Suprapubic skin (tissue), 4 donors: Measurements from ENCODE around the gene LTC4S. TPM values are rescaled to one million over a fixed set of nuclear protein-coding genes. Genes with fewer than 3 reads are reported as not detected.
"Not testable (repeated sequence)": the region's sequence is repeated elsewhere in the genome, so short reads cannot be mapped to it uniquely, and the experiment has no call there.

Experiments
- DNase-seq, 2 donors: peaks; one replicate each; pipeline ENCODE4 v3.0.0-alpha.2; 2019; ENCODE audit warnings: low spot score in 2 of 2
- H3K27ac ChIP-seq: fragments of 200-600 bp; sonication (generic); one replicate; pipeline ENCODE4 v1.5.1; 2019
- H3K27me3 ChIP-seq: fragments of 200-600 bp; sonication (generic); one replicate; pipeline ENCODE4 v1.5.1; 2019
- H3K36me3 ChIP-seq: fragments of 200-600 bp; sonication (generic); one replicate; pipeline ENCODE4 v1.5.1; 2019
- H3K4me1 ChIP-seq: fragments of 200-600 bp; sonication (generic); one replicate; pipeline ENCODE4 v1.5.1; 2019
- H3K4me3 ChIP-seq: fragments of 200-600 bp; sonication (generic); one replicate; pipeline ENCODE4 v1.5.1; 2019; ENCODE audit warnings: mild to moderate bottlenecking
- H3K9me3 ChIP-seq: fragments of 200-600 bp; sonication (generic); one replicate; pipeline ENCODE4 v1.5.1; 2019
- CTCF ChIP-seq, 2 donors: fragments of 200-600 bp in 1 of 2; fragments of 450-650 bp in 1 of 2; sonication (generic) in 1 of 2; IDR thresholded peaks; one replicate each; pipeline ENCODE4 v1.5.1; 2016 to 2019; ENCODE audit warnings: antibody characterized with exemption in 2 of 2, mild to moderate bottlenecking in 1 of 2, moderate library complexity in 1 of 2
- EP300 ChIP-seq: sonication (generic); formaldehyde crosslinking; IDR thresholded peaks from one replicate; pipeline ENCODE4 v1.6.1; 2017; ENCODE audit warnings: antibody characterized with exemption
- POLR2A ChIP-seq, 2 donors: fragments of 450-650 bp; IDR thresholded peaks; one replicate each; pipeline ENCODE4 v1.6.1; 2017; ENCODE audit warnings: antibody characterized with exemption in 2 of 2, mild to moderate bottlenecking in 2 of 2, moderate library complexity in 2 of 2
- POLR2AphosphoS5 ChIP-seq, 3 donors: sonication (generic); formaldehyde crosslinking; IDR thresholded peaks; one replicate each; pipeline ENCODE4 v1.6.1; 2017; ENCODE audit warnings: antibody characterized with exemption in 3 of 3
- WGBS: methylation state at CpG from one replicate; pipeline ENCODE4 v1.1.5; 2018; 5-methylcytosine and 5-hydroxymethylcytosine counted together
- total RNA-seq, 4 donors: library from RNA; depleted of rRNA; stranded (reverse); fragments of >200 nt; gene quantifications; one replicate each; pipeline ENCODE4 v1.1.0, GENCODE V29; 2016

Gene LTC4S
- total RNA-seq, 4 donors from 2014 or later: 3.5 to 7.9 (median 4.5) TPM

GRCh38 chr5:179832039-179832745 lies 38.4 kb downstream of the LTC4S start:
- Histone ChIP-seq H3K27me3 (no peaks in the 10 kb centered on the region), H3K27ac (no peak overlapping the region), H3K4me1 (peaks cover 11% of the 10 kb centered on the region), H3K9me3 (no peaks in the 10 kb centered on the region), H3K36me3 (peaks cover 95% of the 10 kb centered on the region), H3K4me3 (no peak overlapping the region)
- no peak for TF ChIP-seq POLR2AphosphoS5 (IDR thresholded peaks at IDR 0.05)
- TF ChIP-seq CTCF (IDR thresholded peaks at IDR 0.05): no peak
- TF ChIP-seq POLR2A (IDR thresholded peaks at IDR 0.05): no peak
- TF ChIP-seq EP300: no peak
- WGBS: 88% methylated on average over 11 of the region's 20 CpGs
- DNase-seq: no peak

GRCh38 chr5:179833056-179833708 lies 39.4 kb downstream of the LTC4S start:
- Histone ChIP-seq H3K36me3 (peaks cover 96% of the 10 kb centered on the region), H3K27ac (no peak overlapping the region), H3K4me1 (peaks cover 4% of the 10 kb centered on the region)

GRCh38 chr5:179833709-179834070 lies 39.9 kb downstream of the LTC4S start:
- Histone ChIP-seq H3K4me1 (peaks cover 4% of the 10 kb centered on the region), H3K27me3 (no peaks in the 10 kb centered on the region), H3K27ac (no peak overlapping the region), H3K36me3 (peaks cover 96% of the 10 kb centered on the region), H3K9me3 (no peaks in the 10 kb centered on the region), H3K4me3 (no peak overlapping the region)
- DNase-seq: no peak
- 100% methylated on average over 3 of the region's 3 CpGs for WGBS
- TF ChIP-seq EP300 (no peak), POLR2A (IDR thresholded peaks at IDR 0.05) (no peak), CTCF (IDR thresholded peaks at IDR 0.05) (no peak), POLR2AphosphoS5 (IDR thresholded peaks at IDR 0.05) (no peak)

More at GRCh38 chr5:179833056-179833708, 39.4 kb downstream of the LTC4S start:
- WGBS: 77% methylated on average over 13 of the region's 23 CpGs
- no peaks in the 10 kb centered on the region for H3K27me3 ChIP-seq
- no peak overlapping the region for H3K4me3 ChIP-seq
- DNase-seq: no peak
- TF ChIP-seq EP300 (no peak), POLR2A (IDR thresholded peaks at IDR 0.05) (no peak), POLR2AphosphoS5 (IDR thresholded peaks at IDR 0.05) (no peak), CTCF (IDR thresholded peaks at IDR 0.05) (no peak)
- no peaks in the 10 kb centered on the region for H3K9me3 ChIP-seq

- no peak for DNase-seq
- no peak overlapping the region for H3K27ac ChIP-seq
- H3K36me3 ChIP-seq: peaks cover 93% of the 10 kb centered on the region
- H3K4me3 ChIP-seq: no peak overlapping the region
- no peaks in the 10 kb centered on the region for H3K9me3 ChIP-seq
- no peaks in the 10 kb centered on the region for H3K27me3 ChIP-seq
- WGBS: 83% methylated on average over 7 of the region's 8 CpGs
- H3K4me1 ChIP-seq: peaks cover 4% of the 10 kb centered on the region
- TF ChIP-seq CTCF (IDR thresholded peaks at IDR 0.05): no peak
- TF ChIP-seq EP300: no peak
- no peak for TF ChIP-seq POLR2AphosphoS5 (IDR thresholded peaks at IDR 0.05)
Measured at GRCh38 chr5:179834120-179834519, 40.3 kb downstream of the LTC4S start.

GRCh38 chr5:179834871-179835270 lies 41.1 kb downstream of the LTC4S start:
- peaks cover 85% of the 10 kb centered on the region for H3K36me3 ChIP-seq
- H3K4me3 ChIP-seq, H3K27ac ChIP-seq, DNase-seq, H3K27me3 ChIP-seq, H3K9me3 ChIP-seq, H3K4me1 ChIP-seq: not testable (repeated sequence)
- WGBS: 92% methylated on average over 17 of the region's 28 CpGs
